Dermis microvascular lymphatic vessel endothelial cell (primary cell): ENCODE measurements around the gene ZNF430. TPM values are rescaled to one million over a fixed set of nuclear protein-coding genes. Genes with fewer than 3 reads are reported as not detected.
"Not testable (repeated sequence)": the region's sequence is repeated elsewhere in the genome, so short reads cannot be mapped to it uniquely, and the experiment has no call there.

Source experiments
- DNase-seq, 2 donors: peaks; one replicate each; pipeline versions ENCODE4 v3.0.0 to v3.0.0-alpha.2; 2010; ENCODE audit warnings: low read depth in 2 of 2
- total RNA-seq: library from RNA; depleted of rRNA; stranded (reverse); fragments of >200 nt; gene quantifications from 2 replicates; pipeline ENCODE4 v1.2.1, GENCODE V29; 2014

ZNF430 gene
- 3.9 and 4.7 TPM in 2 replicates for total RNA-seq

GRCh38 chr19:21020298-21021227 is at the start of gene ZNF430:
Gene ZNF430 (plus strand): TSS chr19:21020657. CDS start chr19:21020801, 144 bp downstream.
- DNase-seq: peak; percentile 92 to 96

- DNase-seq: not testable (repeated sequence)
These were observed 27.7 kb upstream of the ZNF430 start for GRCh38 chr19:20992788-20993187.

GRCh38 chr19:20999731-21000352 is 20.6 kb upstream of the ZNF430 start:
- DNase-seq: peak; percentile 55 to 71

GRCh38 chr19:21021238-21021637 is 781 bp downstream of the ZNF430 start:
- not testable (repeated sequence) for DNase-seq

- no peak for DNase-seq
These were observed 2.5 kb downstream of the ZNF430 start for GRCh38 chr19:21022996-21023395.

- DNase-seq: no peak
These were observed 3.4 kb downstream of the ZNF430 start for GRCh38 chr19:21023901-21024300.

GRCh38 chr19:21028969-21029268 is 8.5 kb downstream of the ZNF430 start:
- DNase-seq: no peak

- DNase-seq: no peak
These were observed 24.6 kb downstream of the ZNF430 start for GRCh38 chr19:21045028-21045427.

- DNase-seq: no peak
These were observed 26.0 kb downstream of the ZNF430 start for GRCh38 chr19:21046489-21046888.

GRCh38 chr19:21047716-21048115 is 27.3 kb downstream of the ZNF430 start:
- no peak for DNase-seq

- no peak for DNase-seq
These were observed 32.4 kb downstream of the ZNF430 start for GRCh38 chr19:21052902-21053301.

GRCh38 chr19:21065336-21065735 is 44.9 kb downstream of the ZNF430 start:
- no peak for DNase-seq

- peak; percentile 84 to 96 for DNase-seq
These were observed 61.8 kb downstream of the ZNF430 start, which contains the start of gene ZNF714 for GRCh38 chr19:21082011-21082975. Gene ZNF714 (plus strand): TSS chr19:21082203. CDS start chr19:21098269, 16,066 bp downstream.

GRCh38 chr19:21084343-21084742 is 63.9 kb downstream of the ZNF430 start:
- DNase-seq: no peak

GRCh38 chr19:21087871-21088270 is 67.4 kb downstream of the ZNF430 start:
- DNase-seq: no peak

- no peak for DNase-seq
These were observed 71.7 kb downstream of the ZNF430 start for GRCh38 chr19:21092109-21092508.

- no peak for DNase-seq
These were observed 74.0 kb downstream of the ZNF430 start for GRCh38 chr19:21094347-21095025.

GRCh38 chr19:21098291-21098690 is 77.8 kb downstream of the ZNF430 start:
- no peak for DNase-seq

GRCh38 chr19:21101521-21102242 is 81.2 kb downstream of the ZNF430 start:
- DNase-seq: no peak

GRCh38 chr19:21109116-21109515 is 88.7 kb downstream of the ZNF430 start:
- DNase-seq: no peak
